HG03575 (cell line): ENCODE results near the gene PRPF19.

Source experiments
- ATAC-seq: cut with Tn5 transposase; IDR thresholded peaks from one replicate; pipeline ENCODE4 v1.9.1; 2021; ENCODE audit not compliant: unreplicated experiment, insufficient number of reproducible peaks, low FRiP score; ENCODE audit errors: extremely low read depth

The PRPF19 gene

DNA sequence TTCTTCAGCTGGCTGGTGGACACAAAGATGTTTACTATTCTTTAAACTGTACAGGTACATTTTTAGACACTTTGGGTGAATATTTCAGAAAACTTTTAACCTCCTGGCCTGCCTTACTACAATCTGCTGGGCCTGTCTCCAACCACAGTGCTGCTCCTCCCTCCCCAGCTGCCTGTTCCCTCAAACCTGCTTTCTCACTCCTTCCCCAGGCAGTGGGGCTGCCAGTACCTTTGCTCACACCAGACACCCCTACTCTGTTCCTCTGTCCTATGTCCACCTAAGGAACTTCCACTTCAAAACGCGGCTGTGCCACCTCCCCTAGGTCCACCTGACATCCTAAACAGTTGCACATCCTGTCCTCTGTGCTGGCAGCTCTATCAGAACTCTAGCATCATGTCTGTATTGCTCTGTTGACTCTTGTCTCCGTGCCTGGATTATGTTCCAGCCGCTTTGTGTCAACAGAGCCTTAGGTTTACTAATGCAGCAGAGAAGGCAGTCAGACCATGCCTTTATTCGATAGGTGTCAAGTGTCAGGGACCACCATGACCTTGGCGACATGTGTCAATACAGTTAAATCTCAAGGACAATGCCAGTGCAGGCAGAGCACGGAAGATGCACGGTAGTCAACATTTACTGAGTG lies 25.6 kb downstream of the PRPF19 start:
- no peak for ATAC-seq

GRCh38 chr11:60879971-60880588 lies 26.3 kb downstream of the PRPF19 start:
- ATAC-seq: no peak

DNA sequence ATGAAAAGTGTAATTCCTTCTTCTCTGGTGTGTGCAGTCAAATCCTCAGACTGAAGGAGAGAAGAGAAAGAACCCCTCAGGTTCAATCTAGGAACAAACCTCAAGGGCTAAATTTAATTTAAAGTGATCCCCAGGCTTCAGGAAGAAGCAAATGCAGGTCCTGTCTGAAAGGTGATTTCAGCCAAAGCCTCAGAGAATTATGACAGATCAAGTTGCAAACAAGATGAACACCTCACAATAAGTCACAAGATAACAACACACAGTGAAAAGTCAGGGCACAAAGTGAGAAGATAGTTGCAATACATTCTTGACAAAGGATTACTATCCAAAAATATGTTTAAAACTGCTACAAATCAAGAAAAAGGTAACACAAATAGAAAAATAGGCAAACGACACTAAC lies 27.3 kb downstream of the PRPF19 start:
- ATAC-seq: no peak

GRCh38 chr11:60878245-60879101 lies 27.9 kb downstream of the PRPF19 start:
- ATAC-seq: no peak

GRCh38 chr11:60876168-60876485 lies 30.3 kb downstream of the PRPF19 start:
- ATAC-seq: no peak

- ATAC-seq: no peak
Observed at GRCh38 chr11:60875366-60876167, 30.8 kb downstream of the PRPF19 start.

GRCh38 chr11:60874421-60875365 lies 31.7 kb downstream of the PRPF19 start:
- ATAC-seq: no peak

GRCh38 chr11:60873533-60873932 lies 32.9 kb downstream of the PRPF19 start:
- ATAC-seq: no peak

DNA sequence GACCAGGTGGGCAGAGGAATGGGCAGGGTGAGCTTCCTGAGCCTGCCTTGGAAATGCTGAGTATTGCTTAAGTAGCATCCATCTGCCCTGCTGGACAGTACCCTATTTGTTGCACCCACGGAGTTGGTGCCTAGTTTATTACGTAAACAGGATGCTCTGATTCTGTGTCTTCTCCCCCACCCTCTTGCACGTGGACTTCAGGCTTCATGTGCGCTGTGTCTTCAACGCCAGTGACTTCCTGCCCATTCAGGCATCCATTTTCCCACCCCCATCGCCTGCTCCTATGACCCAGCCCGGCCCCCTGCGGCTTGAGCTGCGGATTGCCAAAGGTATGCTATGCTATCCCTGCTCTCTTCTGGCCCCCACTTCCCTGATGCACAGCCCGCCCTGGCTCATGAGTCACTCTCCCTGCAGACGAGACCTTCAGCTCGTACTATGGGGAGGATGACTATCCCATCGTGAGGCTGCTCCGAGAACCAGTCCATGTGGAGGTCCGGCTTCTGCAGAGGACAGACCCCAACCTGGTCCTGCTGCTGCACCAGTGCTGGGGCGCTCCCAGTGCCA lies 33.3 kb downstream of the PRPF19 start:
- ATAC-seq: no peak

DNA sequence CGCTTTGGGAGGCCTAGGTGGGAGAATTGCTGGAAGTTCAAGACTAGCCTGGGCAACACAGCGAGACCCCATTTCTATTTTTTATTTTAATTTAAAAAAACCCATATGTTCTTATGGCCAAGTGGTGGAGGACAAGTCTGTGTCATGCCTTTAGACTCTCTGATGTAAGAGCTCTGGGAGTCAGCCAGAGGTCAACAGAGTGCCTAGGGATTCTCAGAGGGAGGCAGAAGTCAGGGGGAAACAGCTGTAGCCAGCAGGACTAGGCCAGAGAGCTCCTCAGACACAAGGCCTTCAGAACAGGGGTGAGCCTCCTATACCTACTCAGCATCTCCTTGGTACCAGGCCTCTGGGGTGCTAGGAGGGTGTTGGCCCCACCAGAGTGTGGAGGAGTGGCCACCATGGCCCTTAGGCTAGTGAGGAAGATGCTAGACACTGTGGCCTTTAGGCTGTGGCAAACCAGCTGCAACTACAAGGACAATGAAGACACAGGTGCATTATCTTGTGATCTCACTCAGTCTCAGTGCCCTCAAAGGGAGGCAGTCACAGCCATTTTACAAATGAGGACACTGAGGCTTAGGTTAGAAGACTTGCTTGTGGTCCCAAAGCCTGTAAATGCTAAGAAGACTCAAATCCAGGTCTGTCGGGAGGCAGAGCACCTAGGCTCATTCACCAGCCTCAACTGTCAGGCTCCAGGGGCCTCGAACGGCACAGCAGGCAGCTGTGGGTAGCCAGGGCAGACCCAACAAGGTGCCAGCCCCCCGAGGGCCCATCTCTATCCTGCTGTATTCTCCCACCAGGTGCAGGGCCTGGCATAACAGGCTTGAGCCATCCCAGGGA lies 34.0 kb downstream of the PRPF19 start:
- ATAC-seq: no peak

GRCh38 chr11:60871378-60872061 lies 34.9 kb downstream of the PRPF19 start:
- ATAC-seq: no peak

- no peak for ATAC-seq
Observed at GRCh38 chr11:60870733-60871377, 35.5 kb downstream of the PRPF19 start.

GRCh38 chr11:60870276-60870675 lies 36.1 kb downstream of the PRPF19 start:
- ATAC-seq: no peak

- ATAC-seq: no peak
Observed at GRCh38 chr11:60869451-60869825, 36.9 kb downstream of the PRPF19 start.

DNA sequence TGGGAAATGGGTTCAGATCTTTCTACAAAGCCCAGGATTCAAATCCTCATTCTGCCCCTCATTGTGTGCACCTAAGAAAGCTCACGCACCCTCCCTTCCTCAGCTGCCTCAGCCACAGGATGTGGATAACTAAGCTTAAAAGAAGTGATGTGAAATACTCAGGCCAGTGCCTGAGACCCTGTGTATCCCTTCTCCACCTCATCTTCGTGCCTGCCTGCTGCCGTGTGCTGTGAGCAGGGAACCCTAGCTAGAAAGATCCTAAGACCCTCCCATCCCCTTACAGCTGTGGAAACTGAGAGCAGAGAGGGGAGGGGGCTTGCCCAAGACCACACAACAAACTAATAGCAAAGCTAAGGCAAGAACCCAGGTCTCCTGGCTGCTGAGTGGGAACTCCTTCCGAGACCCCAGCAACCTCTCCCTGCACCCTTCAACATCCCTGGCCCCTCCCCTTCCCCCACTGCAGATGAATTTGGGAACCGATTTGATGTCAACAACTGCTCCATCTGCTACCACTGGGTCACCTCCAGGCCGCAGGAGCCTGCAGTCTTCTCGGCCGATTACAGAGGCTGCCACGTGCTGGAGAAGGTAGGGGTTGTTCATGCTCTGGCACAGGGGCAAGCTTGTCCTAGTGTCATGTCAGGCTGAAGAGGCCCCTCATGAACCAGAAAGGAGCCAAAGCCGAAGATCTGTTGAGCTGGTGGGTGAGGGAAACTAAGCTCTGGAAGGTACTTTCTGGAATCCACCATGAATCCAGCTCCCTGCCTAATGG lies 37.5 kb downstream of the PRPF19 start:
- ATAC-seq: no peak
